GM23248 (cell line): ENCODE measurements around the gene ZNF469. TPM values are rescaled to one million over a fixed set of nuclear protein-coding genes. Genes with fewer than 3 reads are reported as not detected.

ENCODE experiments used
- DNase-seq: peaks from one replicate; pipeline ENCODE4 v3.0.0-alpha.2; 2015
- H2AFZ ChIP-seq: fragments of 200-600 bp; sonication (generic); 2 replicates; pipeline ENCODE4 v1.6.1; 2016; ENCODE audit warnings: antibody characterized with exemption
- H3F3A ChIP-seq: fragments of 200-600 bp; sonication (generic); 2 replicates; pipeline ENCODE4 v1.6.1; 2016; ENCODE audit warnings: mild to moderate bottlenecking, antibody characterized with exemption, mixed run types; ENCODE audit not compliant: insufficient read depth
- H3K27ac ChIP-seq: fragments of 200-600 bp; sonication (generic); 2 replicates; pipeline ENCODE4 v1.5.1; 2016; ENCODE audit warnings: mild to moderate bottlenecking
- H3K27me3 ChIP-seq: fragments of 200-600 bp; sonication (generic); replicated peaks from 2 replicates; pipeline ENCODE4 v1.6.1; 2016; ENCODE audit warnings: mild to moderate bottlenecking; ENCODE audit not compliant: insufficient read depth
- H3K36me3 ChIP-seq: fragments of 200-600 bp; sonication (generic); 2 replicates; pipeline ENCODE4 v1.6.1; 2016; ENCODE audit warnings: low read depth, mild to moderate bottlenecking
- H3K4me1 ChIP-seq: fragments of 200-600 bp; sonication (generic); 2 replicates; pipeline ENCODE4 v1.6.1; 2016; ENCODE audit warnings: mild to moderate bottlenecking; ENCODE audit not compliant: insufficient read depth
- H3K4me2 ChIP-seq: fragments of 200-600 bp; sonication (generic); one replicate; pipeline ENCODE4 v1.6.1; 2016; ENCODE audit warnings: mild to moderate bottlenecking; ENCODE audit not compliant: unreplicated experiment
- H3K4me3 ChIP-seq: fragments of 200-600 bp; sonication (generic); 2 replicates; pipeline ENCODE4 v1.5.1; 2016; ENCODE audit warnings: mild to moderate bottlenecking
- H3K79me2 ChIP-seq: fragments of 200-600 bp; sonication (generic); 2 replicates; pipeline ENCODE4 v1.6.1; 2016; ENCODE audit warnings: mild to moderate bottlenecking; ENCODE audit not compliant: insufficient read depth
- H3K9ac ChIP-seq: fragments of 200-600 bp; sonication (generic); 2 replicates; pipeline ENCODE4 v1.6.1; 2016; ENCODE audit warnings: mild to moderate bottlenecking
- H3K9me2 ChIP-seq: fragments of 200-600 bp; sonication (generic); 2 replicates; pipeline ENCODE4 v1.6.1; 2016; ENCODE audit warnings: mixed run types, mild to moderate bottlenecking, moderate library complexity; ENCODE audit not compliant: insufficient read depth
- H3K9me3 ChIP-seq: fragments of 200-600 bp; sonication (generic); one replicate; pipeline ENCODE4 v1.6.1; 2017; ENCODE audit warnings: low read depth
- H4K20me1 ChIP-seq: fragments of 200-600 bp; sonication (generic); 2 replicates; pipeline ENCODE4 v1.6.0; 2016; ENCODE audit not compliant: insufficient read depth
- EZH2 ChIP-seq: fragments of 200-600 bp; sonication (generic); IDR thresholded peaks from 2 replicates; pipeline ENCODE4 v1.6.1; 2018; ENCODE audit warnings: antibody characterized with exemption, mild to moderate bottlenecking; ENCODE audit not compliant: insufficient read depth, poor library complexity, severe bottlenecking
- EZH2phosphoT487 ChIP-seq: fragments of 200-600 bp; sonication (generic); IDR thresholded peaks from 2 replicates; pipeline ENCODE4 v1.6.1; 2018; ENCODE audit warnings: antibody characterized with exemption, moderate library complexity, mild to moderate bottlenecking, low read depth; ENCODE audit not compliant: insufficient read depth
- WGBS, 2 experiments: methylation state at CpG; one replicate each; pipeline ENCODE4 v1.1.6; 2015 to 2017; ENCODE audit warnings: low lambda C conversion rate in 2 of 2, low coverage in 1 of 2; ENCODE audit errors: missing lambda C conversion rate in 2 of 2; 5-methylcytosine and 5-hydroxymethylcytosine counted together
- in situ Hi-C: fragments of 300-500 bp; cut with MboI; formaldehyde crosslinking; loops from 2 replicates; pipeline ENCODE4 v1.15.0; 2020
- polyA plus RNA-seq: library from polyadenylated mRNA; unstranded; fragments of >200 nt; fragmentation: Nextera tagmentation; extraction: Ambion mirVana; gene quantifications from 2 replicates; pipeline ENCODE4 v1.2.1, GENCODE V29; 2016
- total RNA-seq: library from RNA; depleted of rRNA; stranded (reverse); fragments of >200 nt; shearing (Covaris generic); gene quantifications from 2 replicates; pipeline ENCODE4 v1.2.3, GENCODE V29; 2014

The ZNF469 gene
- total and polyA plus RNA-seq, 2 experiments from 2014 or later, result 0.65 to 2.6 TPM

- WGBS, 2 experiments, result 90 to 92% methylated on average over 19 to 21 of the region's 21 CpGs
- Histone ChIP-seq H2AFZ (no peak overlapping the region), H3K27me3 (no peaks in the 10 kb centered on the region), H3K4me2 (no peak overlapping the region), H3K4me1 (peaks cover 5% of the 10 kb centered on the region; the same call in 1 of the 2 replicates), H3K79me2 (peaks cover 33% of the 10 kb centered on the region), H4K20me1 (no peaks in the 10 kb centered on the region), H3K4me3 (no peak overlapping the region), H3K27ac (no peak overlapping the region), H3K36me3 (no peaks in the 10 kb centered on the region), H3K9me3 (no peaks in the 10 kb centered on the region), H3K9ac (peak overlapping the region; percentile 83; the same call in 1 of the 2 replicates), H3F3A (0 out of 2 replicates have a peak, but pooled peaks cover 7% of the 10 kb centered on the region), H3K9me2 (no peaks in the 10 kb centered on the region)
- TF ChIP-seq EZH2 (no peak), EZH2phosphoT487 (no peak)
- DNase-seq, result no peak
- in situ Hi-C loops, result no loop called here
Observed at GRCh38 chr16:88381820-88382451, 823 bp upstream of the ZNF469 start.

- in situ Hi-C loops, result no loop called here
- DNase-seq, result peak; percentile 76
- H3K27ac ChIP-seq, result peak overlapping the region; percentile 40
- no peaks in the 10 kb centered on the region for H3K9me3 ChIP-seq
- no peaks in the 10 kb centered on the region for H3K36me3 ChIP-seq
- peak overlapping the region; percentile 80 for H3K4me3 ChIP-seq
- H3F3A ChIP-seq, result 0 out of 2 replicates have a peak, but pooled peaks cover 7% of the 10 kb centered on the region
- TF ChIP-seq EZH2, result no peak
- TF ChIP-seq EZH2phosphoT487, result no peak
- no peaks in the 10 kb centered on the region for H3K9me2 ChIP-seq
- peak overlapping the region; percentile 47 for H2AFZ ChIP-seq
- WGBS, 2 experiments, result 2 to 3% methylated on average over 39 to 64 of the region's 94 CpGs
- H3K27me3 ChIP-seq, result no peaks in the 10 kb centered on the region
- H3K79me2 ChIP-seq, result peaks cover 46% of the 10 kb centered on the region
- no peaks in the 10 kb centered on the region; the same call in 1 of the 2 replicates for H3K4me1 ChIP-seq
- H4K20me1 ChIP-seq, result no peaks in the 10 kb centered on the region
- peak overlapping the region; percentile 83 for H3K9ac ChIP-seq
- H3K4me2 ChIP-seq, result peak overlapping the region; percentile 80
Observed at GRCh38 chr16:88383401-88384221, 852 bp downstream of the ZNF469 start.

- Histone ChIP-seq H3F3A (0 out of 2 replicates have a peak, but pooled peaks cover 7% of the 10 kb centered on the region), H3K79me2 (peaks cover 52% of the 10 kb centered on the region), H3K27me3 (no peaks in the 10 kb centered on the region), H3K4me1 (no peaks in the 10 kb centered on the region; the same call in 1 of the 2 replicates), H4K20me1 (no peaks in the 10 kb centered on the region), H3K4me2 (peak overlapping the region; percentile 80), H3K9ac (peak overlapping the region; percentile 83), H3K9me2 (no peaks in the 10 kb centered on the region), H3K27ac (peak overlapping the region; percentile 40), H3K9me3 (no peaks in the 10 kb centered on the region), H2AFZ (peak overlapping the region; percentile 47), H3K4me3 (peak overlapping the region; percentile 80), H3K36me3 (no peaks in the 10 kb centered on the region)
- 48 to 50% methylated on average over 18 of the region's 18 CpGs for WGBS, 2 experiments
- TF ChIP-seq EZH2, result no peak
- TF ChIP-seq EZH2phosphoT487, result no peak
- DNase-seq, result no peak
- in situ Hi-C loops, result no loop called here
Observed at GRCh38 chr16:88384222-88385111, 1.7 kb downstream of the ZNF469 start.

- no peak overlapping the region for H3K27ac ChIP-seq
- H3K4me3 ChIP-seq, result no peak overlapping the region
- TF ChIP-seq EZH2phosphoT487 (no peak), EZH2 (no peak)
- no peaks in the 10 kb centered on the region for H3K36me3 ChIP-seq
- no peak overlapping the region for H2AFZ ChIP-seq
- DNase-seq, result no peak
- no peaks in the 10 kb centered on the region for H3K9me2 ChIP-seq
- no peaks in the 10 kb centered on the region; the same call in 1 of the 2 replicates for H3K4me1 ChIP-seq
- no peak overlapping the region for H3K4me2 ChIP-seq
- no peaks in the 10 kb centered on the region for H3K27me3 ChIP-seq
- peaks cover 58% of the 10 kb centered on the region for H3K79me2 ChIP-seq
- in situ Hi-C loops, result no loop called here
- WGBS, 2 experiments, result 96 to 99% methylated on average over 5 of the region's 5 CpGs
- H3F3A ChIP-seq, result 0 out of 2 replicates have a peak, but pooled peaks cover 7% of the 10 kb centered on the region
- no peaks in the 10 kb centered on the region for H4K20me1 ChIP-seq
- H3K9ac ChIP-seq, result no peak overlapping the region
- H3K9me3 ChIP-seq, result no peaks in the 10 kb centered on the region
Observed at GRCh38 chr16:88385112-88385594, 2.4 kb downstream of the ZNF469 start.
